CD4-positive, alpha-beta T cell treated with Interleukin-21 for 1 hour (primary cell): ENCODE data around the gene PRPF6.

Source experiments
- DNase-seq: peaks from one replicate; pipeline ENCODE4 v3.0.0-alpha.2; 2020

The PRPF6 gene, protein sequence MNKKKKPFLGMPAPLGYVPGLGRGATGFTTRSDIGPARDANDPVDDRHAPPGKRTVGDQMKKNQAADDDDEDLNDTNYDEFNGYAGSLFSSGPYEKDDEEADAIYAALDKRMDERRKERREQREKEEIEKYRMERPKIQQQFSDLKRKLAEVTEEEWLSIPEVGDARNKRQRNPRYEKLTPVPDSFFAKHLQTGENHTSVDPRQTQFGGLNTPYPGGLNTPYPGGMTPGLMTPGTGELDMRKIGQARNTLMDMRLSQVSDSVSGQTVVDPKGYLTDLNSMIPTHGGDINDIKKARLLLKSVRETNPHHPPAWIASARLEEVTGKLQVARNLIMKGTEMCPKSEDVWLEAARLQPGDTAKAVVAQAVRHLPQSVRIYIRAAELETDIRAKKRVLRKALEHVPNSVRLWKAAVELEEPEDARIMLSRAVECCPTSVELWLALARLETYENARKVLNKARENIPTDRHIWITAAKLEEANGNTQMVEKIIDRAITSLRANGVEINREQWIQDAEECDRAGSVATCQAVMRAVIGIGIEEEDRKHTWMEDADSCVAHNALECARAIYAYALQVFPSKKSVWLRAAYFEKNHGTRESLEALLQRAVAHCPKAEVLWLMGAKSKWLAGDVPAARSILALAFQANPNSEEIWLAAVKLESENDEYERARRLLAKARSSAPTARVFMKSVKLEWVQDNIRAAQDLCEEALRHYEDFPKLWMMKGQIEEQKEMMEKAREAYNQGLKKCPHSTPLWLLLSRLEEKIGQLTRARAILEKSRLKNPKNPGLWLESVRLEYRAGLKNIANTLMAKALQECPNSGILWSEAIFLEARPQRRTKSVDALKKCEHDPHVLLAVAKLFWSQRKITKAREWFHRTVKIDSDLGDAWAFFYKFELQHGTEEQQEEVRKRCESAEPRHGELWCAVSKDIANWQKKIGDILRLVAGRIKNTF

DNA sequence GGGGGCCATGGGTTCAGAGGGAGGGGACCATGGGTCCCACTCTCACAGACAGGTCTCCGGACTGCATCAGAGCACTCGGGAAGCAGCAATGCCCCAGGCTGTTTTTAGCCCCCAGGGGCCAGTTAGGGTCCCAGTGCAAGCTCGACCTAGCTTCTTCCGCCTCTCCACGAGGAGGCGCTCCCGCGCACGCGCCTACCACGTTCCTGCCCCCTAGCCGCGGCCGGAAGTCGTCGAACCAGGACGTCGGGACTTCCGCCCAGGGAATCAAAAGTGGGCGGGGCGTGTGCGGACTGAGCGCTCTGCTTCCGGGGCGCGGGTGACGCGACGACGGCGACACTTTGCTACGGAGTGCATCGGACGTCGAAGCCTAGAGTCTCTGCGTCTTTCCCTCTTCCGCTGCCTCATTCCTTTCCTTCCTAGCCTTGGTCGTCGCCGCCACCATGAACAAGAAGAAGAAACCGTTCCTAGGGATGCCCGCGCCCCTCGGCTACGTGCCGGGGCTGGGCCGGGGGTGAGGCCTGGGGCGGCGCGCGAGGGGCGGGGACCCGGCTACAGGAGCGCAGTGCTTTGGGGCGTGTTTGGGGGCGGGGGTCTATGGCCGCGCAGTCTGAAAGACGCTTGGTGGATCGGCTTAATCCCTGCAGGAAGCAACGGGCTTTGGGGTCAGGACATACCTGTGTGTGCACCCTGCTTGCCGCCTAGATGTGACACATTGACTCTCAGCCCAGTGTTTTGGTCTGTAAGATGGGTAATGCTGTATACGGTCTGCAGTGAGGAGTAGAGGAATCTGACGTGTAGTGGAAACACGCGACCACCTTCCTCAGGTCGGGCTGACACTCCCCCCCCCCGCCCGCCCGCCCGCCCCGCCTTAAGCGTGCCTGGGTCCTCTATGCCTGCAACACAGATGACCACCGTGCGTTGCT is at the start of gene PRPF6:
Gene PRPF6, plus strand, starts transcription at position 327 of the 923 bp plus-strand sequence. Its CDS starts 114 bp downstream, at position 441.
- DNase-seq = peak; percentile 95

DNA sequence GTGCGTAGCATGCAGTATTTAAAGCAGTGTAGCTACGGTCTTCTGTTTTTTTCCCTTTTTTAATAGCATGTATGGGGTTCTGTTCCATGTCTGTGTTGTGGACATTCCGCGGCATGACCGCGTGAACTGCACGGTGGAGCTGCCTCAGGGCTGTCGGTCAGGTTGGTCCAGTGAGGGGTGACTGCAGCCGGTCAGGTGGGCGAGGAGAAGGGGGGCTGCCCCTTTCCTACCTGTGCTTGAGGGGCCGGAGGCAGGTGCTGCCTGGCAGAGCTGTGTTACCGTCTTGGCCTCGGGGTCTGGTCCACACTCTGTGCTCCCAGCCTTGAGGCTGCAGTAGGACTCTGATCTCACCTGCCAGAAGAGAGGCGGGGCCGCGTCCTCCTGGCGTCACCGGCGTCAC is 49.2 kb upstream of the PRPF6 start:
- DNase-seq = no peak

DNA sequence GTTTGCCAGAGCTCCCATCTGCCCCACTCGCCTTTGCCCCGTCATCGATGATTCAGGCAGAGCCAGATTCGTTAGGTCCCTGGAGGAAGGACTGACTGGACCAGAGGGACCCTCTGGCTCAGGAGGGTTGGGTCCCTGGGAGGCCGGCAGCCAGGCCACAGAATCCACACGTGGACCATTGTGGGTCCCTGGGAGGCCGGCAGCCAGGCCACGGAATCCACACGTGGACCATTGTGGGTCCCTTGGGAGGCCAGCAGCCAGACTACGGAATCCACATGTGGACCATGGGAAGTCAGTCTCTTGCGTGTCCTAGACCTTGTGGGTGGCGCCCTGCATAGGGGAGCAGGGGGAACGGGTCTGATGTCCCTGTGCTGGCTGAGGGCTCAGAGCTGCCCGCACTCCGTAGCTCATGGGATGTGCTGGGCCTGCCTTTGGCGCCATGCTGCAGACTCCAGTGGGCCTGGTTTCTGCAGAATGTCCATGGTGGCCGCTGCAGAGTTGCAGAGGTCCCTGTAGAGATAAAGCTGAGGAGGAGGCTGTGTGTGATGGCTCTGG is 48.2 kb upstream of the PRPF6 start:
- DNase-seq = no peak

DNA sequence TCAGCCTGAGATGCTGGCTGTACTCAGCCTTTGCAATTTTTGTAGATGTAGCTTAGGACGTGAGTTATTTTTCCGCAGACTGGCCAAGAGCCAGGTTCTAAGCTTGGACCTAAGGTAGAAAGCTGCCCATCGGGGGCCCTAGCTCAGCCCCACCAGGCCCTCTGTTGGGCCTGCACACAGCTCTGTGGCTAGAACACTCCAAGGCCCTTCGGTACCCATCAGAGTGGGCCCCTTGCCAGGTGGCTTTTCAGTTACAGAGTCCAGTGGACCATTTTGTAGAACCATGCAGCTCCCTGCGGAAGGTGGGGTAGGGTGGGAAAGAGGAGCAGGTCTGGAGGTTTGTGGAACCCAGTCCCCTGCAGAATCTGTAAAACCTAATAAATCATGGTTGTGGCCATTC is 47.3 kb upstream of the PRPF6 start:
- no peak for DNase-seq

DNA sequence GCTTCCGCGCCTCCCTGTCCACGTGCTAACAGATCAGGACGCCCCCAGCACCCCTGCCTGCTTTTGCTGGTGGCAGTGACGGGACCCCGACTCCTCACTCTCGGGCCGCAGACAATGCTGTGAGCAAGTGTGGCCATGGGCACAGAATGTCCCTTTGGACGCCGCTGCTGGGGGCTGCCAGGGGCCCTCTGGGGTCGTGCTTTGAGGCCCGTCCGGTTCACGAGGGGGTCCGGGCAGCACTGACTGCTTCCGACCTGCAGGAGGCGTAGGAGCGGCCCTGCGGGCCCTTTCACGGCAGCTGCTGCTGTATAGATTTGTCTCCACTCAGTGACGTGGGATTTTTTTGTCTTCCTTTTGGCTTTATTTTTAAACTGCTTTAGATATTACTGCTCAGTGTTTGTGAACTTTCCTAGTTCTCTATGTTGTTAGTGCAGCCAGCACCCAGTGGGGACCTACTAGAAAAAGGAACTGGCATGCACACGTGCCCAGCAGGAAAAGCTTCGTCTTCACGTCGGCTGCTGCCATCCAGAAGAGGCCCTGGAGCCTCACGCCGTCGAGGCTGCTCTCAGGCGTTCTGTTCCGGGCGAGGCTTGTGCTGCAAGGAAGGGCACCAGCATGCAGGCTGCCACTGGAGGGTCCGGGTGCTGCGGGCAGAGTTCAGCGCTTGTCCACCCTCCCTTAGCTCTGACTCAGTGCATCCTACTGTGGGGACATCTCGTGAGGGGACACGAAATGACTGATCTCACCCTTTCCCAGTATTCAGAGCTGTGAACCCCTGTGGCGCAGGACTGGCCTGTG is 46.5 kb upstream of the PRPF6 start:
- no peak for DNase-seq

DNA sequence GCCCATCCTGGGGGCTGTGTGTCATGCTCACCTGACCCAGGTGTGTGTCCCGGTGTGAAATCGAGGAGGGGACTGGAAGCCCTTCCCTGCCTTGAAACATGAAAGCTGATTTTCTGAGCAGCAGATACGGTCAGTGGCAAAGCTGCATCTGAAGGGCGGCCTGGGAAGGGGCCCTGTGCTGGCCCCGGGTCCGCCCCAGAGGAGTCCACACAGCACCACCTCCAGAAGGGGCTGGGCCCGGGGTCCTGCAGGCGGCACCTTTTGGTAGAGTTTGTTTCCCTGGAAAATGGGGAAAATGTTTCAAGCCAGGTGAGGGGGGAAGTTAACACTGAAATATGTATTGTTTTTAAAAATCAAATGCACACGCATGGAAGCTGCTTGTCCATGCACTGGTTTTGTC is 45.5 kb upstream of the PRPF6 start:
- no peak for DNase-seq

DNA sequence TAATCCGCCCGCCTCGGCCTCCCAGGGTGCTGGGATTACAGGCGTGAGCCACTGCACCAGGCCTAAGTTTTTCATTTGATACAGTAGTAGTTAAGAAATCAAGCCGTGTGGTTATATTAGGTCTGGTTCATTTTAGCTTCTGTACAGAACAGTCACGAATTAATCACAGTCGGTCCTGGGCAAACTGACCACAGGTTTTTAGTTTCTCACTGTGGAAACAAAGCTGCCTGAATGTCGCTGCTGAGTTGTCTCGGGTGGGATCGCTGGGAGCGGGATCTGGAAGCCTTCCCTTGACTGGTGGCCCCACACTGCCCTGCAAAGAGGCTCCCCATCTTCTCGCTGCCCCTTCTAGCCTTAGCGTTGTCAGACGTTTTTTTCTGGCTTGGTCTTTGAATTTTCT is 43.3 kb upstream of the PRPF6 start:
- no peak for DNase-seq

DNA sequence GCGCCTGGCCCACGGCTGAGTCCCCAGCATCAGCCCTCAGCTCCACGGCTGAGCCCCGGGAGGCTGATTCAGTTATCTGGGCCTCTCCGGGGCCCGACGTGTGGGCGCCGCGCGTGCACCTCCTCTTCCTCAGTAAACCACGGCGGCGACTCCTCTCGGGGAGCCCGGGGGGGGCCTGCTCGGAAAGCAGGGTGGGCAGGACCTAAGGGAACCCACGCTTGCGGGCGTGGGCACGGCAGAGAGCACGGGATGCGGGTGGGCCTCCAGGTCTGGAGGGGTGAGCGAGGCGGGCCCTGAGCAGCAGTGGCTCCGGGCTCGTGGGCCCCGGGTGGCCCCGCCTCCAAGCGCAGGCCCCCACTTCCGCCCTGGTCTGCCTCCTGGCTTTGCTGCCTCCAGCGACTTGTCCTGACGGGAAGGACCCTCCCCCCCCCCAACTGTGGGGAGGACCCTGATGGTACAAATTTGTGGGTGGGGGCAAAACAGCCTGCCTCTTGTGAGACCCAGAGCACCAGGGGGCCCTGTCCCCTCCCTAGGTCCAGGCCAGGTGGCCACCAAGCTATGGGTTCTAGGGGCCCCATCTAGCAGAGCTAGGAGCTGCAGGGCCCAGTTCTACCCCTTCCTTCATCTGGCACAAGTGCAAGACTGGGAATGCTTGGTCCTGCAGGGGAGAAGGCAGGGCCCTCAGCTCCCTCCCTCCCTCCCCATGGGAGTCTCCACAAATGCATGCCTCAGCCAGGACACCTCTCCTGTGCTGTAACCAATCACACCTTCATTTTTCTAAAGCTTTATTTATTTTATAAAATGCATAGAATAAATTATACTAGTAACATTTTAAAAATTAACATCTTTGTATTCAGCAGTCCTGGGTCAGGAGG is 41.6 kb upstream of the PRPF6 start:
- peak; percentile 35 for DNase-seq

DNA sequence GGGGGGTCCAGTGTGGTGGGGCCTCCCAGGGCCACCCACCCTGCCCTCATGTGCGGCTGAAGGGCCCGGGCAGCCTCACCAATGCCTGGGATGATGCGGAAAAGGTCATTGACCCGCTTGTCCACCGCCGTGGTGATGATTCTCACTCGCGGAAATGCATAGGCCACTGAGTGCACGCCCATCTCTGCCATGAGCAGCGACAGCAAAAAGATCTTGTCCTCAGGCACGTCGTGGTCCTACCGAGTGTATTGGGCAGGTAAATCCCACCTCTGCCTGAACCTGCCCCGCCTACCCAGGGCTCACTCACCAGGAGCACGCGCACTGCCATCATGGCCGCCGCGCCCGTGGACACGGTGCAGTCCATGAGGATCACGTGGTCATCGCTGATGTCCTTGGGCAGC is 40.9 kb upstream of the PRPF6 start:
- DNase-seq = no peak

DNA sequence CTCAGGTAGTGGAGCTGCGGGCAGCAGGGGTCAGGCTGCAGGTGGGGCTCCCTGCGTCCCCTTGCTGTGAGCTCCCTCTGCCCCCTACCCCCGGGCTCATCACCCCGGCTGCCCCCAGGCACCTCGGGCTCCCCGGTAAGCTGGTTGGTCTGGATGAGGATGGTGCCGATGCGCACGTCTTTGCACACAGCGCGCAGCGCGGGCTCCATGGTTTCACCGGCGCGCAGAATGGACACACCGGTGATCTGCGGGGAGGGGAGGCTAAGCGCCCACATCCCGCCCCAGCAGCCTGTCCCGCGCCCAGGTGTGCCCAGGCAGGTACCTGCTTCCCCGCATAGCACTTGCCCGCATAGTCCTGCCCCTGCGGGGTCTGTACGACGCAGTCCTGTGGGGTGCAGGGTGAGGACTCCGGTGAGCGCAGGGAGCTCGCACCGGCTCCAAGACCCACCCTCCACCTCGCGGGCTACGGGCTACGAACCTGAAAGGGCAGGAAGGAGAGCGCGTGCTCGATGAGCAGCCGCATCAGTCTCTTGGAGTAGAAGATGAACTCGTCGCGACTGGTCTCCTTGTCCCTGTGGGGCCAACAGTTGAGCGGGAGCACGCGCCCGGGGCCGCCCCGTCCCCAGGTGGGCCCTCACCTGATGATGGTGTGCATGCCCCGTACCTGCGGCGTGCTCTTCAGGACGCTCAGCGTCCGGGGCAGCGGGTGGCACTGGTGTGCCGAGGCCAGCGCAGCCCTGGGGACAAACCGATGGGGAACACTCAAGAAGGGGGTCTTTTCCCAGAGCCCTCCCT is 40.3 kb upstream of the PRPF6 start:
- no peak for DNase-seq

DNA sequence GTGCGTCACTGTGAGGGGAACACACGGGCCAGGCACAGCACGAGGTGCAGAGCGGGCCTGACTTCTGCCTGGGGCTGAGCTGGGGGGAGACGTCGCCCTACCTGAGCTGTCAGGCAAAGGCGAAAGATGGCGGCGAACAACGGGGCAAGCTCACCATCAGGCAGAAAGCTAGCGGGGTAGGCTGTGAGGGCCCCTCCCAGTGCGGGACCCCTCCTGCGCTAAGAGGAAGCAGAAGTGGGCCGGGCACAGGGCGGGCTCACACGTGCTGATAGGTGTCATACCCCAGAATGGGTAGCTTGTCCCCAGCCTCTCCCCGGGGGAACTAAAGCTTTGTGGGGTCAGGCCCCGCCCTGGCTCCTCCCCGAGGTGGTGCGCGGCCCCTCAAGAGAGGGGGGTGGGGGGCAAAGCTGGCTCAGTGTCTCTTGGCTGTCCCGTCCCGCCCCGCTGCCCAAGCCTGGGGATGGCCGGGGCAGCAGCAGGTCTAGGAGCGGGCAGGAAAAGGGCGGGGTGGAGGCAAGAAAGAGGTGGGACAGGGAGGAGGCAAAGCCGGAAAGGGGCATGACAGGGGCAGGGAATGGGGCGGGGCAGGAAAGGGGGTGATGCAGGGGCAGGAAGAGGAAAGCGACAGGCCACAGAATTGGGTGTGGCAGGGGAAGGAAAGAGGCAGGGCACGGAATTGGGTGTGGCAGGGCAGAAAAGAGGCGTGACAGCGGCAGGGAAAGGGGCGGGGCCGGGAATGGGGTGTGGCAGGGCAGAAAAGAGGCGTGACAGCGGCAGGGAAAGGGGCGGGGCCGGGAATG is 39.5 kb upstream of the PRPF6 start:
- DNase-seq = peak; percentile 88

DNA sequence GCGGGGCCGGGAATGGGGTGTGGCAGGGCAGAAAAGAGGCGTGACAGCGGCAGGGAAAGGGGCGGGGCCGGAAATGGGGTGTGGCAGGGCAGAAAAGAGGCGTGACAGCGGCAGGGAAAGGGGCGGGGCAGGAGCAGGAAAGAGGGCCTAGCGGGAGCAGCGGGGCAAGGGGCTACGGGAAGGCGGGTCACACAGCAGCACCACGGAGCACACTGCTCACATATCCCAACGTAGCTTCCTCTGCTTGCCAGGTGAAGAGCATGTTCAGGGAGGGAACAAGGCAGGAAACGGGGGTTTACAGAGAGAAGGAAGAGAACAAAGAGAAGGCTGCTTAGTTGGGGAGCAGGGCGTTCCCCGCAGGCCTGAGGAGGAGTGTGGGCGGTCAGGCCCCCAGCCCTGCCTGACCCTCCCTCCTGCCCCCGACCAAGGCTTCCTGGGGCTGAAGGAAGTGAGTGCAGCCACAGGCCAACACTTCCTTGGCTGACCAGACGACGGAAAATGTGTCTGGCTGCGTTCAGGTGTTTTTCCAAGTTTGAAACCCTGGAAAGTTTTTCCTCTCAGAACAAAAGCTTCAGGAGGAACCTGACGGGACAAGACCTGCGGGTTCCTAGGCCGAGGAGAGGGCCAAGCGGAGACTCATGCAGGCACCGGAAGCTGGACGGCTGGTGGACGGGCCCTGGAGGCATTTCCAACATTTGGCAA is 38.5 kb upstream of the PRPF6 start:
- peak; percentile 47 for DNase-seq

DNA sequence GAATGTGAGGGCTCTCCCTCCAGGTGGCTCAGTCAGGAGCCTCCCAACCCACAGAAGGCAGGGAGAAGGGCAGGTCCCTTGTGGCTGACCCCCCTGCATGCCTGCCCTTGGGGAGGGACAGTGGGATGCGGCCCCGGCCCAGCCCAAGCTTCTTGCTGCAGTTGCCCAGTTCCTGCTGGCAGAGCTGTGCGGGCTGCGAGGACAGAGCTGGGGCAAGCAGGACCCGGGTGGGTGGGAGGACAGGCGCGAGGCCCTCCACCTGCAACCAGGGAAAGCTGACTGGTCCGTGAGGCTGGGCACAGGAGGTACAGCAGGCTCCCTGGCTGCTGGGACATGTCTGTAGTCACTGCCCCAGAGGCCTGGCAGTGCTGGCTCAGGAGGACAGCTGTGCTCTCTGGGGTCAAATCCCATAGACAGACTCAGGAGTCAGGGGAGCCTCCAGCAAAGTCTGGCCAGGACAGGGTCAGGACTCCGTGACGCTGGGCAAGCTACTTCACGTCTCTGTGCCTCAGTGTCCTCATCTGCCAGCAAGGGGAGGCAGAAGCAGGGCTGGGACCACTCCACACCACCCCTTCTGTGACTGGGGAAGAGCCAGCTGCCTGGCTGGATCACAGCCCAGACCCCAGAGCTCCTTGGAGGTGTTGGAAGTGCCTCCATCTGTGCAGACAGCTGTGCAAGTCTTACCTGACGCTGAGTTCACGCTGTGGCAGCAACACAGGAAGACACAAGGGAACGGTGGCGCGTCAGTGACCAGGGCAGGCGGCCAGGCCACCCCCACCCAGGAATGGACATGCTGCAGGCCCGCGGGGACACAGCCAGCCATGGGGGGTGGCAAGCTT is 37.7 kb upstream of the PRPF6 start:
- DNase-seq = no peak

DNA sequence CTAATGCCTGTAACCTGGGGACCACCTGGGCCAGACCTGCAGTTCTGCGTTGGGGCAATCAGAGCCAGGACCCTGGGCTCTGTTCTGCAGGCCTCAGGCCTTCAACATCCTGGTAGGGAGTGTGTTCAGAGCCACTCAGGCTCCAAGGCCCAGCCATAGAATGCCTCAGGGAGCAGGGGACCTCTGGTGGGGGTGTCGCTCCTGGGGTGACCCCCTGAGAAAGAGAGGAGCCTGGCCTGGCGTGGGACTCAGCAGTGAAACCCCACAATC is 37.2 kb upstream of the PRPF6 start:
- no peak for DNase-seq

DNA sequence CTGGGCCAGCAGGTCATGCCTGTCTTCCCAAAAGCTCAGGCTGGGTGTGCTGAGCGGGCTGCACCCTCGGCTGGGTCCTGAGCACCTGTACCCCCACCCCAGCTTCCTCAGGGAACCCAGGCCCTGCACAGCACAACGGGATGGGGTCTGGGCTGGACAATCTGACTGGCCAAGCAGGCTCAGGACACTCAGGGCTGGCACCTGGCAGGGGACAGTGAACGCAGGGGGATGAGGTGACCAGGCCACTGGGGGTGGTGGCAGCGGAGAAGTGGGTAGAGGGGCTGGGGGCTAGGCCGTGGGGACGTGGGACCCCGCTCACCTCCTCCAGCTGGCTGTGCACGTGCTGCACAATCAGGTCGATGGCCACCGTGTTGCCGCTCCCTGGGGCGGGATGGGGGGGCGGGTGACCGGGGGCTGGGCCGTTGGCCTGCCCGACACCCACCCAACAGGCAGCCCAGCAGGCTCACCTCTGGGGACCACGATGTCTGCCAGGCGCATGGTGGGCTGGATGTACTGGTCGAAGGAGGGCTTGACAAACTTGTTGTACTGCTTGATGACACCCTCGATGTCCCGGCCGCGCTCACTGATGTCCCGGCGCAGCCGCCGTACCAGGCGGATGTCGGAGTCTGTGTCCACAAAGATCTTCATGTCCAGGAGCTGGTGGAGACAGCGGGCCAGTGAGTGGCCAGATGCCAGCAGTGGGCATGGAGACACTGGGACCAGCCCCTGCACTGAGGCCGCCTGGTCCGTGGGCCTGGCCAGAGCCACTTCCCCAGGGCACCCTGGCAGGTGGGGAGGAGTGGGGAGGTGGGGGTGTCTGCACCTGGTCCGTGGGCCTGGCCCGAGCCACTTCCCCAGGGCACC is 36.6 kb upstream of the PRPF6 start:
- no peak for DNase-seq

DNA sequence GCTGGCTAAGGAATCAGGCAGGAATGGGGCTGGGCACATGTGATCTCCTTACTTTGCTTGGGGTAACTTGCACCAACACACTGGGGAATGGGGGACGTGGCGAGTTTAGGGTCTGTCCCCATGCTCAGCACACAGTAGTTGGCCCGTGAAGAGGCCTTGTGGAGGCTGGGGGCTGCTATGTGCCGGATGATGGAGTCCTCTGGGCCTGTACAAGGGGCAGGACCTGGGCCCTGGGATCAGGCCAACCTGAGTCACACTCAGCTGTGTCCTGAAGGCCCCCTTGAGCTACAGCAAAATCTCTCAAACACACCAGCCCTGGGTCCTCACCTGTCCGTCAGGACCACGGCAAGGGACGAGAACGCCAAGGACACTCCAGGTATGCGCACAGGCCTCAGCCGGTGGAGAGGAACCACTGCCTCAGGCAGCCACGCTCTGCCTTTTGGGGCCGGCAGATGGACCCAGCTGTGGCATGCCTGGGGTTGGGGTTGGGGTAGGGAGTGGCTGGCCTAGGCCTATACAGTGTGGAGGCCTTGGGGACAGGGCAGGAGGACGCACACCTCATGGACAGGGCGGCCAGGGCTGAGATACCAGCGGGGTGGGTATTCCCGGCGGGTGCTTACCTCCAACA is 35.8 kb upstream of the PRPF6 start:
- no peak for DNase-seq
